Stomach (tissue), 9 donors: ENCODE data around the gene FOXE3. TPM values are rescaled to one million over a fixed set of nuclear protein-coding genes. Genes with fewer than 3 reads are reported as not detected.
A peak's percentile ranks its signal among the peaks of the same experiment; 100 is the strongest.

ENCODE experiments used
- DNase-seq, 2 donors: peaks; one replicate each; pipeline versions ENCODE4 v3.0.0 to v3.0.0-alpha.2; 2013 to 2019
- H3K27ac ChIP-seq, 5 donors: fragments of 200-600 bp in 4 of 5; sonication (generic) in 4 of 5; one replicate each; pipeline ENCODE4 v1.5.1; 2013 to 2019; ENCODE audit warnings: mild to moderate bottlenecking in 1 of 5, moderate library complexity in 1 of 5
- H3K27me3 ChIP-seq, 3 donors: fragments of 200-600 bp; sonication (generic); one replicate each; pipeline ENCODE4 v1.5.1; 2017 to 2019; ENCODE audit warnings: mixed run types in 1 of 3
- H3K36me3 ChIP-seq, 4 donors: fragments of 200-600 bp; sonication (generic); 1 replicate in 3 of 4; 2 replicates in 1 of 4; pipeline ENCODE4 v1.5.1; 2016 to 2019
- H3K4me1 ChIP-seq, 4 donors: fragments of 200-600 bp; sonication (generic); one replicate each; pipeline ENCODE4 v1.5.1; 2016 to 2019
- H3K4me3 ChIP-seq, 4 donors: fragments of 200-600 bp; sonication (generic) in 3 of 4; one replicate each; pipeline ENCODE4 v1.5.1; 2016 to 2019; ENCODE audit warnings: mild to moderate bottlenecking in 1 of 4
- H3K9me3 ChIP-seq, 4 donors: fragments of 200-600 bp; sonication (generic); one replicate each; pipeline ENCODE4 v1.5.1; 2016 to 2019
- CTCF ChIP-seq, 7 experiments: fragments of 450-650 bp in 4 of 7; fragments of 200-600 bp in 3 of 7; sonication (generic) in 3 of 7; IDR thresholded peaks; one replicate each; pipeline ENCODE4 v1.5.1; 2016 to 2019; ENCODE audit warnings: antibody characterized with exemption in 7 of 7, control low read depth in 2 of 7, mild to moderate bottlenecking in 1 of 7
- EP300 ChIP-seq: sonication (generic); formaldehyde crosslinking; IDR thresholded peaks from one replicate; pipeline ENCODE4 v1.6.1; 2017; ENCODE audit warnings: antibody characterized with exemption
- POLR2A ChIP-seq, 4 donors: fragments of 450-650 bp; IDR thresholded peaks; one replicate each; pipeline ENCODE4 v1.6.1; 2016; ENCODE audit warnings: antibody characterized with exemption in 4 of 4, control low read depth in 2 of 4, mild to moderate bottlenecking in 1 of 4, moderate library complexity in 1 of 4
- POLR2AphosphoS5 ChIP-seq, 3 donors: sonication (generic); formaldehyde crosslinking; IDR thresholded peaks; one replicate each; pipeline ENCODE4 v1.6.1; 2016; ENCODE audit warnings: antibody characterized with exemption in 3 of 3
- WGBS, 5 donors: extraction: QIAGEN DNeasy Blood & Tissue Kit in 3 of 5; methylation state at CpG; one replicate each; pipeline versions ENCODE4 v1.1.5 to v1.1.7; 2013 to 2018; 5-methylcytosine and 5-hydroxymethylcytosine counted together
- intact Hi-C: fragments of 100-400 bp; cut with DNase I; formaldehyde crosslinking; loops from one replicate; pipeline ENCODE4 v1.15.1; 2023; ENCODE audit warnings: low total_unique reads
- polyA plus RNA-seq, 3 donors: library from polyadenylated mRNA; stranded (reverse); fragments of 200-250 nt; gene quantifications; one replicate each; pipeline ENCODE4 v1.2.3, GENCODE V29; 2013
- total RNA-seq, 5 donors: library from RNA; depleted of rRNA; stranded (reverse); fragments of >200 nt; gene quantifications; one replicate each; pipeline versions ENCODE4 v1.1.0 to v1.2.3, GENCODE V29; 2014 to 2016
- donor health status: healthy with polysubstance abuse.
- donor health status: Bipolar disorder and iron deficiency.
- donor health status: healthy.

Gene FOXE3
- total and polyA plus RNA-seq, 8 donors: not detected

- TF ChIP-seq CTCF (IDR thresholded peaks at IDR 0.05) (peak in 6 of 7 experiments; percentile 44 to 99 (median 97)), EP300 (no peak), POLR2AphosphoS5 (IDR thresholded peaks at IDR 0.05) (peak in 2 of 3 donors; percentile 29 to 35)
- intact Hi-C loops: no loop called here
- H3K27me3 ChIP-seq: peaks cover 25 to 100% (median 62%) of the 10 kb centered on the region in 3 donors
- peak within 1 kb of the TSS; percentile 71 to 89 (median 82) for H3K27ac ChIP-seq
- 0% methylated on average over 7 to 80 of the region's 80 CpGs; no CpG with 5 or more reads in 1 of the 5 donors for WGBS, 5 donors
- no peaks in the 10 kb centered on the region for H3K9me3 ChIP-seq
- H3K36me3 ChIP-seq: no peaks in the 10 kb centered on the region
- peaks cover 51 to 67% (median 59%) of the 10 kb centered on the region in 4 donors for H3K4me1 ChIP-seq
- DNase-seq: peak; percentile 87 to 95
- H3K4me3 ChIP-seq: peak within 1 kb of the TSS; percentile 52 to 85 (median 62)
These were observed 21.5 kb downstream of the FOXE3 start, which contains the start of gene FOXD2 for GRCh38 chr1:47437447-47438164. TSS of gene FOXD2 (plus strand) at chr1:47438044. CDS start at chr1:47438136, 92 bp downstream.

- DNase-seq: no peak
- peaks cover 43 to 59% (median 51%) of the 10 kb centered on the region in 4 donors for H3K4me1 ChIP-seq
- TF ChIP-seq POLR2A (IDR thresholded peaks at IDR 0.05) (no peak), EP300 (no peak), CTCF (IDR thresholded peaks at IDR 0.05) (no peak), POLR2AphosphoS5 (IDR thresholded peaks at IDR 0.05) (no peak)
- intact Hi-C loops: no loop called here
- 1 to 7% (median 2%) methylated on average over 10 to 117 of the region's 117 CpGs; no CpG with 5 or more reads in 1 of the 5 donors for WGBS, 5 donors
- peaks cover 28 to 100% (median 61%) of the 10 kb centered on the region in 3 donors for H3K27me3 ChIP-seq
- H3K36me3 ChIP-seq: no peaks in the 10 kb centered on the region
- H3K4me3 ChIP-seq: peak overlapping the region; percentile 52 to 85 (median 62)
- H3K27ac ChIP-seq: peak overlapping the region in 4 of 5 donors; percentile 77 to 89 (median 82)
- H3K9me3 ChIP-seq: no peaks in the 10 kb centered on the region
These were observed 22.3 kb downstream of the FOXE3 start for GRCh38 chr1:47438165-47439016.

GRCh38 chr1:47439017-47439818, 23.1 kb downstream of the FOXE3 start:
- DNase-seq: no peak
- TF ChIP-seq POLR2A (IDR thresholded peaks at IDR 0.05) (no peak), POLR2AphosphoS5 (IDR thresholded peaks at IDR 0.05) (no peak), EP300 (no peak), CTCF (IDR thresholded peaks at IDR 0.05) (no peak)
- H3K9me3 ChIP-seq: peaks cover 0 to 6% (median 0%) of the 10 kb centered on the region in 4 donors
- H3K36me3 ChIP-seq: no peaks in the 10 kb centered on the region
- WGBS, 5 donors: 8 to 39% (median 13%) methylated on average over 9 to 86 of the region's 86 CpGs
- H3K27ac ChIP-seq: no peak overlapping the region
- intact Hi-C loops: no loop called here
- H3K4me3 ChIP-seq: peak overlapping the region; percentile 19 to 85 (median 44)
- H3K4me1 ChIP-seq: peaks cover 36 to 57% (median 48%) of the 10 kb centered on the region in 4 donors
- peaks cover 36 to 100% (median 61%) of the 10 kb centered on the region in 3 donors for H3K27me3 ChIP-seq
